ENCODE results near the gene RAP1GDS1.
"Not testable (repeated sequence)": the region's sequence is repeated elsewhere in the genome, so short reads cannot be mapped to it uniquely, and the experiment has no call there.

RAP1GDS1 gene

GRCh38 chr4:98260579-98261404, at the start of gene RAP1GDS1:
Gene RAP1GDS1, plus strand, starts transcription at chr4:98261384. Its CDS starts 182 bp downstream, at chr4:98261566.
- peak; percentile 84 for DNase-seq

- no peak for DNase-seq
Observed at GRCh38 chr4:98222306-98222705, 38.9 kb upstream of the RAP1GDS1 start.

GRCh38 chr4:98226396-98226795, 34.8 kb upstream of the RAP1GDS1 start:
- DNase-seq, result no peak

- no peak for DNase-seq
Observed at GRCh38 chr4:98230961-98231360, 30.2 kb upstream of the RAP1GDS1 start.

GRCh38 chr4:98232202-98232601, 29.0 kb upstream of the RAP1GDS1 start:
- no peak for DNase-seq

- DNase-seq, result no peak
Observed at GRCh38 chr4:98237204-98237603, 24.0 kb upstream of the RAP1GDS1 start.

- DNase-seq, result no peak
Observed at GRCh38 chr4:98242063-98242462, 19.1 kb upstream of the RAP1GDS1 start.

GRCh38 chr4:98242538-98242937, 18.6 kb upstream of the RAP1GDS1 start:
- no peak for DNase-seq

GRCh38 chr4:98245226-98245625, 16.0 kb upstream of the RAP1GDS1 start:
- no peak for DNase-seq

GRCh38 chr4:98248934-98249333, 12.2 kb upstream of the RAP1GDS1 start:
- no peak for DNase-seq

- no peak for DNase-seq
Observed at GRCh38 chr4:98249831-98250230, 11.4 kb upstream of the RAP1GDS1 start.

GRCh38 chr4:98253499-98253898, 7.7 kb upstream of the RAP1GDS1 start:
- DNase-seq, result no peak

- no peak for DNase-seq
Observed at GRCh38 chr4:98260047-98260578, 1.1 kb upstream of the RAP1GDS1 start.

- DNase-seq, result peak; percentile 7
Observed at GRCh38 chr4:98261405-98262291, 464 bp downstream of the RAP1GDS1 start.

GRCh38 chr4:98262431-98262830, 1.2 kb downstream of the RAP1GDS1 start:
- peak; percentile 2 for DNase-seq

- no peak for DNase-seq
Observed at GRCh38 chr4:98267498-98267897, 6.3 kb downstream of the RAP1GDS1 start.

GRCh38 chr4:98275145-98275544, 14.0 kb downstream of the RAP1GDS1 start:
- DNase-seq, result no peak

GRCh38 chr4:98283219-98284189, 22.3 kb downstream of the RAP1GDS1 start:
- DNase-seq, result no peak

GRCh38 chr4:98284640-98285046, 23.5 kb downstream of the RAP1GDS1 start:
- DNase-seq, result no peak

- DNase-seq, result no peak
Observed at GRCh38 chr4:98285676-98286075, 24.5 kb downstream of the RAP1GDS1 start.

GRCh38 chr4:98287328-98287727, 26.1 kb downstream of the RAP1GDS1 start:
- no peak for DNase-seq

GRCh38 chr4:98288671-98289070, 27.5 kb downstream of the RAP1GDS1 start:
- DNase-seq, result not testable (repeated sequence)

Data from NCI-H1694 (cell line).